ENCODE measurements around the gene APOL4. TPM values are rescaled to one million over a fixed set of nuclear protein-coding genes. Genes with fewer than 3 reads are reported as not detected.
A peak's percentile ranks its signal among the peaks of the same experiment; 100 is the strongest.
"Not testable (repeated sequence)": the region's sequence is repeated elsewhere in the genome, so short reads cannot be mapped to it uniquely, and the experiment has no call there.

APOL4 gene
- total RNA-seq, 4 donors from 2014 or later, result 1.2 to 57.6 (median 11.2) TPM

GRCh38 chr22:36235585-36235984, 34.0 kb upstream of the APOL4 start:
- 72 to 75% methylated on average over 3 of the region's 3 CpGs for WGBS, 2 donors
- Histone ChIP-seq H3K27ac (no peak overlapping the region), H3K36me3 (peaks cover 0 to 44% (median 16%) of the 10 kb centered on the region in 3 donors), H3K27me3 (no peaks in the 10 kb centered on the region), H3K4me3 (no peak overlapping the region), H3K9me3 (no peaks in the 10 kb centered on the region), H3K4me1 (peaks cover 0 to 57% (median 33%) of the 10 kb centered on the region in 4 donors)
- TF ChIP-seq CTCF (IDR thresholded peaks at IDR 0.05), result no peak
- no peak for TF ChIP-seq POLR2A (IDR thresholded peaks at IDR 0.05)
- no peak for DNase-seq (ENCODE audit: low spot score in 2 of 2)

GRCh38 chr22:36234919-36235318, 33.3 kb upstream of the APOL4 start:
- DNase-seq (ENCODE audit: low spot score in 2 of 2), result no peak
- no peaks in the 10 kb centered on the region for H3K9me3 ChIP-seq
- TF ChIP-seq POLR2A (IDR thresholded peaks at IDR 0.05) (no peak), CTCF (IDR thresholded peaks at IDR 0.05) (no peak), EP300 (IDR thresholded peaks at IDR 0.05) (no peak)

GRCh38 chr22:36234213-36234612, 32.6 kb upstream of the APOL4 start:
- WGBS, 2 donors, result 5 to 22% methylated on average over 2 of the region's 2 CpGs
- Histone ChIP-seq H3K36me3 (peaks cover 0 to 57% (median 18%) of the 10 kb centered on the region in 3 donors), H3K27me3 (no peaks in the 10 kb centered on the region), H3K4me3 (no peak overlapping the region), H3K9me3 (no peaks in the 10 kb centered on the region), H3K4me1 (peaks cover 0 to 53% (median 33%) of the 10 kb centered on the region in 4 donors), H3K27ac (peak overlapping the region in 3 of 4 donors; percentile 18 to 55 (median 33))
- no peak for TF ChIP-seq POLR2A (IDR thresholded peaks at IDR 0.05)
- TF ChIP-seq CTCF (IDR thresholded peaks at IDR 0.05), result no peak
- no peak for TF ChIP-seq EP300 (IDR thresholded peaks at IDR 0.05)
- DNase-seq (ENCODE audit: low spot score in 2 of 2), result no peak

More at GRCh38 chr22:36234919-36235318, 33.3 kb upstream of the APOL4 start:
- Histone ChIP-seq H3K4me1 (peaks cover 0 to 57% (median 33%) of the 10 kb centered on the region in 4 donors), H3K36me3 (peaks cover 0 to 50% (median 18%) of the 10 kb centered on the region in 3 donors), H3K27ac (peak overlapping the region in 2 of 4 donors; percentile 12 to 55), H3K27me3 (no peaks in the 10 kb centered on the region), H3K4me3 (no peak overlapping the region)
- WGBS, 2 donors, result 25 to 41% methylated on average over 2 of the region's 2 CpGs

GRCh38 chr22:36233796-36234195, 32.2 kb upstream of the APOL4 start:
- no peak overlapping the region for H3K4me3 ChIP-seq
- H3K36me3 ChIP-seq, result peaks cover 0 to 61% (median 20%) of the 10 kb centered on the region in 3 donors
- H3K9me3 ChIP-seq, result no peaks in the 10 kb centered on the region
- no peaks in the 10 kb centered on the region for H3K27me3 ChIP-seq
- DNase-seq (ENCODE audit: low spot score in 2 of 2), result no peak
- H3K27ac ChIP-seq, result peak overlapping the region in 1 of 4 donors; percentile 55
- peaks cover 0 to 53% (median 33%) of the 10 kb centered on the region in 4 donors for H3K4me1 ChIP-seq
- TF ChIP-seq EP300 (IDR thresholded peaks at IDR 0.05) (no peak), POLR2A (IDR thresholded peaks at IDR 0.05) (no peak), CTCF (IDR thresholded peaks at IDR 0.05) (no peak)
- 83 to 86% methylated on average over 7 of the region's 7 CpGs for WGBS, 2 donors

- Histone ChIP-seq H3K9me3 (no peaks in the 10 kb centered on the region), H3K27ac (no peak overlapping the region), H3K4me1 (peaks cover 0 to 44% (median 30%) of the 10 kb centered on the region in 4 donors), H3K36me3 (peaks cover 2 to 71% (median 26%) of the 10 kb centered on the region in 3 donors), H3K4me3 (no peak overlapping the region), H3K27me3 (no peaks in the 10 kb centered on the region)
- WGBS, 2 donors, result 80 to 86% methylated on average over 13 of the region's 13 CpGs
- no peak for TF ChIP-seq CTCF (IDR thresholded peaks at IDR 0.05)
- TF ChIP-seq POLR2A (IDR thresholded peaks at IDR 0.05), result no peak
- TF ChIP-seq EP300 (IDR thresholded peaks at IDR 0.05), result no peak
- no peak for DNase-seq (ENCODE audit: low spot score in 2 of 2)
Observed at GRCh38 chr22:36232715-36233401, 31.2 kb upstream of the APOL4 start.

GRCh38 chr22:36231051-36231450, 29.4 kb upstream of the APOL4 start:
- peaks cover 0 to 26% (median 13%) of the 10 kb centered on the region in 4 donors for H3K4me1 ChIP-seq
- not testable (repeated sequence) for H3K4me3 ChIP-seq; H3K27ac ChIP-seq; DNase-seq (ENCODE audit: low spot score in 2 of 2); H3K27me3 ChIP-seq; H3K9me3 ChIP-seq
- WGBS, 2 donors, result 63 to 70% methylated on average over 5 of the region's 5 CpGs
- H3K36me3 ChIP-seq, result peaks cover 2 to 82% (median 28%) of the 10 kb centered on the region in 3 donors

- peaks cover 2 to 88% (median 28%) of the 10 kb centered on the region in 3 donors for H3K36me3 ChIP-seq
- not testable (repeated sequence) for DNase-seq (ENCODE audit: low spot score in 2 of 2)
- 71 to 95% methylated on average over 3 of the region's 3 CpGs for WGBS, 2 donors
Observed at GRCh38 chr22:36229649-36230048, 28.0 kb upstream of the APOL4 start.

More at GRCh38 chr22:36229649-36230048, 28.0 kb upstream of the APOL4 start:
- not testable (repeated sequence) for H3K27me3 ChIP-seq, H3K27ac ChIP-seq, H3K4me3 ChIP-seq, H3K9me3 ChIP-seq
- H3K4me1 ChIP-seq, result peaks cover 0 to 12% (median 4%) of the 10 kb centered on the region in 4 donors
